GM23338 (cell line): Measurements from ENCODE around the gene TLE3. TPM values are rescaled to one million over a fixed set of nuclear protein-coding genes. Genes with fewer than 3 reads are reported as not detected.
A peak's percentile ranks its signal among the peaks of the same experiment; 100 is the strongest.

ENCODE experiments used
- ATAC-seq: fragments of 200-7000 bp; cut with Tn5 transposase; 3 replicates; pipeline ENCODE4 v1.9.1; 2020
- DNase-seq: peaks from one replicate; pipeline ENCODE4 v3.0.0-alpha.2; 2015; ENCODE audit warnings: low spot score
- H2AFZ ChIP-seq: fragments of 200-600 bp; sonication (generic); 2 replicates; pipeline ENCODE4 v1.8.0; 2016; ENCODE audit warnings: antibody characterized with exemption, mild to moderate bottlenecking, moderate library complexity
- H3F3A ChIP-seq: fragments of 200-600 bp; sonication (generic); replicated peaks from 2 replicates; pipeline ENCODE4 v1.8.0; 2017; ENCODE audit warnings: antibody characterized with exemption, mixed run types, low read depth
- H3K27ac ChIP-seq: fragments of 200-600 bp; sonication (generic); 2 replicates; pipeline ENCODE4 v1.6.1; 2016; ENCODE audit warnings: low read depth
- H3K27me3 ChIP-seq: fragments of 200-600 bp; sonication (generic); 2 replicates; pipeline ENCODE4 v1.8.0; 2016; ENCODE audit warnings: mild to moderate bottlenecking, mixed run types, moderate library complexity; ENCODE audit not compliant: insufficient read depth
- H3K36me3 ChIP-seq: fragments of 200-600 bp; sonication (generic); 2 replicates; pipeline ENCODE4 v1.8.0; 2016; ENCODE audit warnings: mild to moderate bottlenecking; ENCODE audit not compliant: insufficient read depth
- H3K4me1 ChIP-seq: fragments of 200-600 bp; sonication (generic); 2 replicates; pipeline ENCODE4 v1.8.0; 2016; ENCODE audit warnings: mild to moderate bottlenecking, moderate library complexity; ENCODE audit not compliant: insufficient read depth
- H3K4me2 ChIP-seq: fragments of 200-600 bp; sonication (generic); 2 replicates; pipeline ENCODE4 v1.7.1; 2017; ENCODE audit warnings: mixed run types
- H3K4me3 ChIP-seq: fragments of 200-600 bp; sonication (generic); 2 replicates; pipeline ENCODE4 v1.6.1; 2016; ENCODE audit warnings: mixed run types
- H3K79me2 ChIP-seq: fragments of 200-600 bp; sonication (generic); replicated peaks from 2 replicates; pipeline ENCODE4 v1.8.0; 2017; ENCODE audit warnings: mild to moderate bottlenecking; ENCODE audit not compliant: insufficient read depth
- H3K9me2 ChIP-seq: fragments of 200-600 bp; sonication (generic); 2 replicates; pipeline ENCODE4 v1.8.0; 2017; ENCODE audit not compliant: insufficient read depth
- H4K20me1 ChIP-seq: fragments of 200-600 bp; sonication (generic); replicated peaks from 2 replicates; pipeline ENCODE4 v1.8.0; 2017; ENCODE audit warnings: mild to moderate bottlenecking; ENCODE audit not compliant: insufficient read depth
- H3K27ac Mint-ChIP-seq: 2 replicates; pipeline ENCODE4 v1.8.0; 2020; ENCODE audit warnings: inconsistent platforms, mild to moderate bottlenecking, moderate library complexity, mixed read lengths
- H3K27me3 Mint-ChIP-seq: 3 replicates; pipeline ENCODE4 v1.8.0; 2022; ENCODE audit warnings: low read depth, mild to moderate bottlenecking, moderate library complexity, mixed read lengths, inconsistent platforms; ENCODE audit not compliant: insufficient read depth, poor library complexity
- H3K36me3 Mint-ChIP-seq: 3 replicates; pipeline ENCODE4 v1.8.0; 2021; ENCODE audit warnings: low read depth, mild to moderate bottlenecking, inconsistent platforms, moderate library complexity, mixed read lengths
- H3K4me1 Mint-ChIP-seq: 3 replicates; pipeline ENCODE4 v1.8.0; 2020; ENCODE audit warnings: mild to moderate bottlenecking, inconsistent platforms, mixed read lengths
- H3K4me3 Mint-ChIP-seq: 3 replicates; pipeline ENCODE4 v1.8.0; 2021; ENCODE audit warnings: moderate library complexity, mild to moderate bottlenecking, inconsistent platforms, mixed read lengths
- H3K9me3 Mint-ChIP-seq: 3 replicates; pipeline ENCODE4 v1.8.0; 2020; ENCODE audit warnings: moderate library complexity, mild to moderate bottlenecking, inconsistent platforms, mixed read lengths
- CREB1 ChIP-seq: fragments of 250-450 bp; sonication (Bioruptor Pico); IDR thresholded peaks from 2 replicates; pipeline ENCODE4 v1.5.0; 2020; ENCODE audit warnings: low read depth, mild to moderate bottlenecking, moderate library complexity
- CTCF ChIP-seq, 2 experiments: fragments of 200-600 bp in 1 of 2; sonication (generic) in 1 of 2; conservative IDR thresholded peaks; 2 replicates each; pipeline versions ENCODE4 v1.5.1 to v1.6.1; 2016 to 2017; ENCODE audit warnings: antibody characterized with exemption in 2 of 2, low read depth in 2 of 2, mild to moderate bottlenecking in 2 of 2, moderate library complexity in 1 of 2
- ETS1 ChIP-seq: IDR thresholded peaks from 2 replicates; pipeline ENCODE4 v1.6.1; 2016; ENCODE audit warnings: antibody characterized with exemption
- EZH2 ChIP-seq: fragments of 200-600 bp; sonication (generic); IDR thresholded peaks from one replicate; pipeline ENCODE4 v1.8.0; 2017; ENCODE audit warnings: antibody characterized with exemption, mild to moderate bottlenecking, low read depth; ENCODE audit not compliant: unreplicated experiment
- EZH2phosphoT487 ChIP-seq: fragments of 200-600 bp; sonication (generic); IDR thresholded peaks from one replicate; pipeline ENCODE4 v1.8.1; 2018; ENCODE audit warnings: antibody characterized with exemption; ENCODE audit not compliant: unreplicated experiment
- JUNB ChIP-seq: IDR thresholded peaks from one replicate; pipeline ENCODE4 v1.6.1; 2016; ENCODE audit warnings: antibody characterized with exemption; ENCODE audit not compliant: unreplicated experiment
- REST ChIP-seq: IDR thresholded peaks from one replicate; pipeline ENCODE4 v1.6.1; 2018; ENCODE audit warnings: antibody characterized with exemption; ENCODE audit not compliant: unreplicated experiment
- STAT1 ChIP-seq: IDR thresholded peaks from one replicate; pipeline ENCODE4 v1.6.1; 2016; ENCODE audit warnings: antibody characterized with exemption; ENCODE audit not compliant: unreplicated experiment
- ZNF114 ChIP-seq: fragments of 250-450 bp; sonication (Bioruptor Pico); IDR thresholded peaks from 2 replicates; pipeline ENCODE4 v1.5.0; 2020; ENCODE audit warnings: mild to moderate bottlenecking, moderate library complexity
- polyA plus RNA-seq: library from polyadenylated mRNA; unstranded; fragments of >200 nt; fragmentation: Nextera tagmentation; extraction: Ambion mirVana; gene quantifications from 2 replicates; pipeline ENCODE4 v1.2.1, GENCODE V29; 2016
- total RNA-seq: library from RNA; depleted of rRNA; stranded (reverse); fragments of >200 nt; shearing (Covaris generic); gene quantifications from 2 replicates; pipeline ENCODE4 v1.2.3, GENCODE V29; 2014

The TLE3 gene
- total and polyA plus RNA-seq, 2 experiments from 2014 or later, result 10.4 to 79.5 TPM

DNA sequence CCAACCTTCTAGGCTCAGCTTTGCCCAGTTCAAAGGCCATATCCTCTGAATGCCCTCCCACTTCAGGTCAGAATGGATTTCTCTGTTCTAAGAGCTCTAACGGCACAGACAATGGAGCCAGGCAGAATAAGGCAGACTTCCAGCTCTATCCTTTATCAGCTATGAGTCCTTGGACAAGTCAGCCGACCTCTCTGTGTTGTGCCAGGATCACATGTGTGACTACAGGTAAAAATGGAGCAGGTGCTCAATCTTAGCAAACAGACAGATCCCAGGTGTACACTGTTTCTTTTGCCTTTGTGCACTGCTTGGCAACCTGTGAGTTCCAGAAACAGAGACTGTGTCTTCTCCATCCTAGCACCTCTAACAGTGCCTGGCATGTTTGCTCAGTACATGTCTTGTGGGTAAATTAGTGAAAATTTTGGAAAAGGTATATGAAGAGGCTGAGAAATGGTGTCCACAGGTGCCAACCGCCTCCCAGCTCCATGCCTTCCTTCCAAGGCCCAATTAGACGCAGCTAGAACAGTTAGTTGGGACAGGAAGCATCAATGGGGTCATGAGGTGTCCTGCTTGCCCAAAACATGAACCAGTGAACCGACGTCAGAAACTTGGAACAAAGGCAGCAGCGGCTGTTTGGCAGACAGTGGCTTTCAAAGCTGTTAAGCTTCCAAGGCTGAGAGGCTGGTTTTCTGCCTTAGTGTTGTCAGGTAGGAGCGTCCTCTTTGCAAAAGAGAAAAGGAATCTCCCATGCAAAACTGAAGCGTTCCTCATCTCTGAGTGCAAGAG, 28.7 kb downstream of the TLE3 start (continued):
- no peak for TF ChIP-seq REST

GRCh38 chr15:70067681-70068080, 30.0 kb downstream of the TLE3 start:
- Mint-ChIP-seq H3K4me1 (peaks cover 15% of the 10 kb centered on the region), H3K9me3 (no peaks in the 10 kb centered on the region), H3K36me3 (peaks cover 56% of the 10 kb centered on the region), H3K4me3 (no peak overlapping the region), H3K27ac (peak overlapping the region; percentile 17; the same call in 1 of the 2 replicates), H3K27me3 (peaks cover 11% of the 10 kb centered on the region)
- H3K27ac ChIP-seq, result no peak overlapping the region
- H3K4me3 ChIP-seq, result no peak overlapping the region
- H3K4me1 ChIP-seq, result peaks cover 6% of the 10 kb centered on the region; the same call in 1 of the 2 replicates
- H3F3A ChIP-seq, result no peaks in the 10 kb centered on the region
- no peak overlapping the region for H2AFZ ChIP-seq
- H3K9me2 ChIP-seq, result no peaks in the 10 kb centered on the region
- DNase-seq (no peak), ATAC-seq (no peak)
- no peak overlapping the region for H3K4me2 ChIP-seq
- H3K36me3 ChIP-seq, result no peaks in the 10 kb centered on the region; the same call in none of the 2 replicates
- H3K79me2 ChIP-seq, result peaks cover 7% of the 10 kb centered on the region
- H4K20me1 ChIP-seq, result peaks cover 23% of the 10 kb centered on the region
- no peaks in the 10 kb centered on the region for H3K27me3 ChIP-seq
- TF ChIP-seq REST (no peak), JUNB (no peak), CREB1 (CRISPR knock-in tag) (no peak), STAT1 (no peak), ETS1 (no peak), EZH2 (no peak), ZNF114 (CRISPR knock-in tag) (no peak), EZH2phosphoT487 (no peak), CTCF (conservative IDR thresholded peaks at IDR 0.05; ENCODE audit: low read depth in 2 of 2) (no peak)
